Caco-2 (cell line): ENCODE results near the gene ASB8. TPM values are rescaled to one million over a fixed set of nuclear protein-coding genes. Genes with fewer than 3 reads are reported as not detected.

ENCODE experiments used
- microRNA-seq: library from miRNA; unstranded; fragments of <30 nt; microRNA quantifications from one replicate; pipeline ENCODE4 v1.2.0, GENCODE V29; 2022
- total RNA-seq: library from RNA; stranded (reverse); gene quantifications from 2 replicates; pipeline ENCODE4 v1.2.3, GENCODE V29; 2022

The ASB8 gene
- total RNA-seq, 1 experiment from 2014 or later, result 30.6 TPM

Small RNA genes lying within 50 kb of the gene (microRNA-seq; reads per million reads assigned to microRNA genes)
- gene MIR6505, result 3.5 reads per million, percentile 22 among the genes with 10 or more reads in this experiment

Other genes starting within 250 kb of the ASB8 start
- gene TMEM106C, start 193.9 kb downstream of the ASB8 start, total RNA-seq, result 247 and 281 TPM in 2 replicates
- gene COL2A1, start 153.0 kb downstream of the ASB8 start, total RNA-seq, result 200 and 201 TPM in 2 replicates
- 40.4 and 42.1 TPM in 2 replicates for gene SENP1, start 51.4 kb downstream of the ASB8 start, total RNA-seq
- 96.8 and 108 TPM in 2 replicates for gene PFKM, start 38.2 kb downstream of the ASB8 start, total RNA-seq
- gene CCDC184, start 26.1 kb upstream of the ASB8 start, total RNA-seq, result 1.00 and 1.0 TPM in 2 replicates
- gene OR10AD1, start 45.8 kb upstream of the ASB8 start, total RNA-seq, result not detected in 2 replicates
- gene ZNF641, start 193.4 kb upstream of the ASB8 start, total RNA-seq, result 13.2 and 14.7 TPM in 2 replicates